ENCODE results near the gene ACYP2.

ACYP2 gene

GRCh38 chr2:54208364-54209240, 93.2 kb downstream of the ACYP2 start:
- TF ChIP-seq TAF1 (IDR thresholded peaks at IDR 0.05; ENCODE audit: borderline replicate concordance, insufficient read depth, low read length): no peak

- TF ChIP-seq POLR2AphosphoS5 (IDR thresholded peaks at IDR 0.05; ENCODE audit: low read depth, low read length) (no peak), FOXP2 (optimal IDR thresholded peaks at IDR 0.05; ENCODE audit: borderline replicate concordance, extremely low read depth, extremely low read length, insufficient read depth) (no peak), TAF1 (IDR thresholded peaks at IDR 0.05; ENCODE audit: borderline replicate concordance, insufficient read depth, low read length) (no peak), REST (IDR thresholded peaks at IDR 0.05; ENCODE audit: insufficient read depth in 1 of 2, low read depth in 2 of 2, low read length in 2 of 2) (no peak), SIN3A (IDR thresholded peaks at IDR 0.05; ENCODE audit: borderline replicate concordance, insufficient read depth, low read length) (no peak)
Observed at GRCh38 chr2:54209379-54209778, 94.0 kb downstream of the ACYP2 start.

GRCh38 chr2:54212456-54212855, 97.0 kb downstream of the ACYP2 start:
- TF ChIP-seq SIN3A (IDR thresholded peaks at IDR 0.05; ENCODE audit: borderline replicate concordance, insufficient read depth, low read length) (no peak), FOXP2 (optimal IDR thresholded peaks at IDR 0.05; ENCODE audit: borderline replicate concordance, extremely low read depth, extremely low read length, insufficient read depth) (no peak)

GRCh38 chr2:54213082-54213481, 97.7 kb downstream of the ACYP2 start:
- TF ChIP-seq REST (IDR thresholded peaks at IDR 0.05; ENCODE audit: insufficient read depth in 1 of 2, low read depth in 2 of 2, low read length in 2 of 2) (no peak), FOXP2 (optimal IDR thresholded peaks at IDR 0.05; ENCODE audit: borderline replicate concordance, extremely low read depth, extremely low read length, insufficient read depth) (no peak), TAF1 (IDR thresholded peaks at IDR 0.05; ENCODE audit: borderline replicate concordance, insufficient read depth, low read length) (no peak), POLR2AphosphoS5 (IDR thresholded peaks at IDR 0.05; ENCODE audit: low read depth, low read length) (no peak), SIN3A (IDR thresholded peaks at IDR 0.05; ENCODE audit: borderline replicate concordance, insufficient read depth, low read length) (no peak)

GRCh38 chr2:54224997-54225396, 109.6 kb downstream of the ACYP2 start:
- no peak for TF ChIP-seq TAF1 (IDR thresholded peaks at IDR 0.05; ENCODE audit: borderline replicate concordance, insufficient read depth, low read length)
- no peak for TF ChIP-seq FOXP2 (optimal IDR thresholded peaks at IDR 0.05; ENCODE audit: borderline replicate concordance, extremely low read depth, extremely low read length, insufficient read depth)
- no peak for TF ChIP-seq SIN3A (IDR thresholded peaks at IDR 0.05; ENCODE audit: borderline replicate concordance, insufficient read depth, low read length)
- TF ChIP-seq REST (IDR thresholded peaks at IDR 0.05; ENCODE audit: insufficient read depth in 1 of 2, low read depth in 2 of 2, low read length in 2 of 2): no peak
- TF ChIP-seq POLR2AphosphoS5 (IDR thresholded peaks at IDR 0.05; ENCODE audit: low read depth, low read length): no peak

- TF ChIP-seq FOXP2 (optimal IDR thresholded peaks at IDR 0.05; ENCODE audit: borderline replicate concordance, extremely low read depth, extremely low read length, insufficient read depth) (no peak), POLR2AphosphoS5 (IDR thresholded peaks at IDR 0.05; ENCODE audit: low read depth, low read length) (no peak), SIN3A (IDR thresholded peaks at IDR 0.05; ENCODE audit: borderline replicate concordance, insufficient read depth, low read length) (no peak), REST (IDR thresholded peaks at IDR 0.05; ENCODE audit: insufficient read depth in 1 of 2, low read depth in 2 of 2, low read length in 2 of 2) (no peak), TAF1 (IDR thresholded peaks at IDR 0.05; ENCODE audit: borderline replicate concordance, insufficient read depth, low read length) (no peak)
Observed at GRCh38 chr2:54226260-54226659, 110.8 kb downstream of the ACYP2 start.

Measured in PFSK-1 (cell line).